ENCODE data around the gene NSG1. TPM values are rescaled to one million over a fixed set of nuclear protein-coding genes. Genes with fewer than 3 reads are reported as not detected.

NSG1 gene
- total and polyA plus RNA-seq, 2 of the 8 experiments (the other 6 are each of a cell fraction or from before 2014, with no cell fraction given) = 35.7 to 61.4 TPM

- TF ChIP-seq, protein P1, sequence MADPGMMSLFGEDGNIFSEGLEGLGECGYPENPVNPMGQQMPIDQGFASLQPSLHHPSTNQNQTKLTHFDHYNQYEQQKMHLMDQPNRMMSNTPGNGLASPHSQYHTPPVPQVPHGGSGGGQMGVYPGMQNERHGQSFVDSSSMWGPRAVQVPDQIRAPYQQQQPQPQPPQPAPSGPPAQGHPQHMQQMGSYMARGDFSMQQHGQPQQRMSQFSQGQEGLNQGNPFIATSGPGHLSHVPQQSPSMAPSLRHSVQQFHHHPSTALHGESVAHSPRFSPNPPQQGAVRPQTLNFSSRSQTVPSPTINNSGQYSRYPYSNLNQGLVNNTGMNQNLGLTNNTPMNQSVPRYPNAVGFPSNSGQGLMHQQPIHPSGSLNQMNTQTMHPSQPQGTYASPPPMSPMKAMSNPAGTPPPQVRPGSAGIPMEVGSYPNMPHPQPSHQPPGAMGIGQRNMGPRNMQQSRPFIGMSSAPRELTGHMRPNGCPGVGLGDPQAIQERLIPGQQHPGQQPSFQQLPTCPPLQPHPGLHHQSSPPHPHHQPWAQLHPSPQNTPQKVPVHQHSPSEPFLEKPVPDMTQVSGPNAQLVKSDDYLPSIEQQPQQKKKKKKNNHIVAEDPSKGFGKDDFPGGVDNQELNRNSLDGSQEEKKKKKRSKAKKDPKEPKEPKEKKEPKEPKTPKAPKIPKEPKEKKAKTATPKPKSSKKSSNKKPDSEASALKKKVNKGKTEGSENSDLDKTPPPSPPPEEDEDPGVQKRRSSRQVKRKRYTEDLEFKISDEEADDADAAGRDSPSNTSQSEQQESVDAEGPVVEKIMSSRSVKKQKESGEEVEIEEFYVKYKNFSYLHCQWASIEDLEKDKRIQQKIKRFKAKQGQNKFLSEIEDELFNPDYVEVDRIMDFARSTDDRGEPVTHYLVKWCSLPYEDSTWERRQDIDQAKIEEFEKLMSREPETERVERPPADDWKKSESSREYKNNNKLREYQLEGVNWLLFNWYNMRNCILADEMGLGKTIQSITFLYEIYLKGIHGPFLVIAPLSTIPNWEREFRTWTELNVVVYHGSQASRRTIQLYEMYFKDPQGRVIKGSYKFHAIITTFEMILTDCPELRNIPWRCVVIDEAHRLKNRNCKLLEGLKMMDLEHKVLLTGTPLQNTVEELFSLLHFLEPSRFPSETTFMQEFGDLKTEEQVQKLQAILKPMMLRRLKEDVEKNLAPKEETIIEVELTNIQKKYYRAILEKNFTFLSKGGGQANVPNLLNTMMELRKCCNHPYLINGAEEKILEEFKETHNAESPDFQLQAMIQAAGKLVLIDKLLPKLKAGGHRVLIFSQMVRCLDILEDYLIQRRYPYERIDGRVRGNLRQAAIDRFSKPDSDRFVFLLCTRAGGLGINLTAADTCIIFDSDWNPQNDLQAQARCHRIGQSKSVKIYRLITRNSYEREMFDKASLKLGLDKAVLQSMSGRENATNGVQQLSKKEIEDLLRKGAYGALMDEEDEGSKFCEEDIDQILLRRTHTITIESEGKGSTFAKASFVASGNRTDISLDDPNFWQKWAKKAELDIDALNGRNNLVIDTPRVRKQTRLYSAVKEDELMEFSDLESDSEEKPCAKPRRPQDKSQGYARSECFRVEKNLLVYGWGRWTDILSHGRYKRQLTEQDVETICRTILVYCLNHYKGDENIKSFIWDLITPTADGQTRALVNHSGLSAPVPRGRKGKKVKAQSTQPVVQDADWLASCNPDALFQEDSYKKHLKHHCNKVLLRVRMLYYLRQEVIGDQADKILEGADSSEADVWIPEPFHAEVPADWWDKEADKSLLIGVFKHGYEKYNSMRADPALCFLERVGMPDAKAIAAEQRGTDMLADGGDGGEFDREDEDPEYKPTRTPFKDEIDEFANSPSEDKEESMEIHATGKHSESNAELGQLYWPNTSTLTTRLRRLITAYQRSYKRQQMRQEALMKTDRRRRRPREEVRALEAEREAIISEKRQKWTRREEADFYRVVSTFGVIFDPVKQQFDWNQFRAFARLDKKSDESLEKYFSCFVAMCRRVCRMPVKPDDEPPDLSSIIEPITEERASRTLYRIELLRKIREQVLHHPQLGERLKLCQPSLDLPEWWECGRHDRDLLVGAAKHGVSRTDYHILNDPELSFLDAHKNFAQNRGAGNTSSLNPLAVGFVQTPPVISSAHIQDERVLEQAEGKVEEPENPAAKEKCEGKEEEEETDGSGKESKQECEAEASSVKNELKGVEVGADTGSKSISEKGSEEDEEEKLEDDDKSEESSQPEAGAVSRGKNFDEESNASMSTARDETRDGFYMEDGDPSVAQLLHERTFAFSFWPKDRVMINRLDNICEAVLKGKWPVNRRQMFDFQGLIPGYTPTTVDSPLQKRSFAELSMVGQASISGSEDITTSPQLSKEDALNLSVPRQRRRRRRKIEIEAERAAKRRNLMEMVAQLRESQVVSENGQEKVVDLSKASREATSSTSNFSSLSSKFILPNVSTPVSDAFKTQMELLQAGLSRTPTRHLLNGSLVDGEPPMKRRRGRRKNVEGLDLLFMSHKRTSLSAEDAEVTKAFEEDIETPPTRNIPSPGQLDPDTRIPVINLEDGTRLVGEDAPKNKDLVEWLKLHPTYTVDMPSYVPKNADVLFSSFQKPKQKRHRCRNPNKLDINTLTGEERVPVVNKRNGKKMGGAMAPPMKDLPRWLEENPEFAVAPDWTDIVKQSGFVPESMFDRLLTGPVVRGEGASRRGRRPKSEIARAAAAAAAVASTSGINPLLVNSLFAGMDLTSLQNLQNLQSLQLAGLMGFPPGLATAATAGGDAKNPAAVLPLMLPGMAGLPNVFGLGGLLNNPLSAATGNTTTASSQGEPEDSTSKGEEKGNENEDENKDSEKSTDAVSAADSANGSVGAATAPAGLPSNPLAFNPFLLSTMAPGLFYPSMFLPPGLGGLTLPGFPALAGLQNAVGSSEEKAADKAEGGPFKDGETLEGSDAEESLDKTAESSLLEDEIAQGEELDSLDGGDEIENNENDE (IDR thresholded peaks at IDR 0.05; ENCODE audit: insufficient replicate concordance, low read length) = no peak
- no peak for TF ChIP-seq ASH2L (IDR thresholded peaks at IDR 0.05; ENCODE audit: low read length)
- no peak for TF ChIP-seq BACH1 (IDR thresholded peaks at IDR 0.05; ENCODE audit: low read length)
- no peak for TF ChIP-seq FOSL1 (IDR thresholded peaks at IDR 0.05; ENCODE audit: insufficient read depth, low read depth, low read length)
- TF ChIP-seq BCL11A (IDR thresholded peaks at IDR 0.05; ENCODE audit: low read depth in 2 of 2, low read length in 2 of 2) = no peak
- TF ChIP-seq TBP (IDR thresholded peaks at IDR 0.05; ENCODE audit: low read depth, low read length) = no peak
- TF ChIP-seq ZNF274 (IDR thresholded peaks at IDR 0.05; ENCODE audit: borderline replicate concordance, extremely low read depth, low read length) = no peak
- no peak for TF ChIP-seq POLR2AphosphoS5 (IDR thresholded peaks at IDR 0.05; ENCODE audit: low read depth, low read length)
- TF ChIP-seq KDM4A (IDR thresholded peaks at IDR 0.05; ENCODE audit: low read depth, low read length, severe bottlenecking) = no peak
- no peak for TF ChIP-seq HDAC6 (IDR thresholded peaks at IDR 0.05; ENCODE audit: low read depth, low read length)
- TF ChIP-seq EGR1 (IDR thresholded peaks at IDR 0.05; ENCODE audit: borderline replicate concordance, low read depth, low read length) = no peak
- no peak for TF ChIP-seq TCF12 (IDR thresholded peaks at IDR 0.05; ENCODE audit: low read depth, low read length)
- TF ChIP-seq, protein P2, sequence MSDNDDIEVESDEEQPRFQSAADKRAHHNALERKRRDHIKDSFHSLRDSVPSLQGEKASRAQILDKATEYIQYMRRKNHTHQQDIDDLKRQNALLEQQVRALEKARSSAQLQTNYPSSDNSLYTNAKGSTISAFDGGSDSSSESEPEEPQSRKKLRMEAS (IDR thresholded peaks at IDR 0.05) = no peak
Measured at GRCh38 chr4:4347585-4347984, 39.3 kb upstream of the NSG1 start (continued).

All from H1 (cell line).